ENCODE measurements around the gene GORAB.

GORAB gene

GRCh38 chr1:170601866-170602265 is 69.9 kb downstream of the GORAB start:
- no peak overlapping the region for H3K27ac ChIP-seq (ENCODE audit: low read depth, low read length)
- H3K27me3 ChIP-seq (ENCODE audit: control insufficient read depth, insufficient read depth, low read length), result no peaks in the 10 kb centered on the region
- H3K36me3 ChIP-seq (ENCODE audit: control insufficient read depth, insufficient read depth, low read length), result no peaks in the 10 kb centered on the region
- H3K4me1 ChIP-seq (ENCODE audit: control insufficient read depth, insufficient read depth, low read length), result no peaks in the 10 kb centered on the region
- no peak overlapping the region for H3K4me3 ChIP-seq (ENCODE audit: low read length)
- no peak overlapping the region for H3K9ac ChIP-seq (ENCODE audit: low read length)
